K562 (cell line): ENCODE measurements around the gene LAMTOR4. TPM values are rescaled to one million over a fixed set of nuclear protein-coding genes. Genes with fewer than 3 reads are reported as not detected.

Experiments used
- BHLHE40 ChIP-seq: IDR thresholded peaks from 2 replicates; pipeline ENCODE4 v1.6.1; 2011; ENCODE audit warnings: low read length, improper control_type of control experiment
- BRF1 ChIP-seq: IDR thresholded peaks from 3 replicates; pipeline ENCODE4 v1.6.1; 2011; ENCODE audit warnings: borderline replicate concordance, mild to moderate bottlenecking; ENCODE audit not compliant: insufficient read length; ENCODE audit errors: extremely low read depth
- DNMT1 ChIP-seq: fragments of 450-650 bp; IDR thresholded peaks from 2 replicates; pipeline ENCODE4 v1.6.1; 2016; ENCODE audit warnings: antibody characterized with exemption, mild to moderate bottlenecking
- FOXO4 ChIP-seq: fragments of 450-650 bp; formaldehyde crosslinking; IDR thresholded peaks from 2 replicates; pipeline ENCODE4 v1.4.0; 2020; ENCODE audit warnings: mild to moderate bottlenecking, moderate library complexity
- GABPB2 ChIP-seq: fragments of 250-450 bp; sonication (Bioruptor Pico); conservative IDR thresholded peaks from 2 replicates; pipeline ENCODE4 v1.5.1; 2021; ENCODE audit warnings: mild to moderate bottlenecking
- HDAC1 ChIP-seq, 2 experiments: fragments of 450-650 bp; IDR thresholded peaks; 2 replicates each; pipeline ENCODE4 v1.6.1; 2016 to 2017; ENCODE audit warnings: inconsistent platforms in 1 of 2, mild to moderate bottlenecking in 1 of 2, moderate library complexity in 1 of 2
- HOXB6 ChIP-seq: fragments of 250-450 bp; sonication (Bioruptor Pico); IDR thresholded peaks from 2 replicates; pipeline ENCODE4 v1.5.1; 2022; ENCODE audit warnings: mild to moderate bottlenecking, borderline replicate concordance
- MAX ChIP-seq: sonication (generic); formaldehyde crosslinking; IDR thresholded peaks from 2 replicates; pipeline ENCODE4 v1.9.0; 2022; ENCODE audit warnings: mild to moderate bottlenecking, missing genetic modification reagents
- MIER1 ChIP-seq: fragments of 450-650 bp; IDR thresholded peaks from 2 replicates; pipeline ENCODE4 v1.6.1; 2016; ENCODE audit warnings: antibody characterized with exemption, mild to moderate bottlenecking, low read depth
- MXI1 ChIP-seq: IDR thresholded peaks from 2 replicates; pipeline ENCODE4 v1.6.1; 2011; ENCODE audit warnings: low read depth, mild to moderate bottlenecking, improper control_type of control experiment, low read length
- NR2C2 ChIP-seq, 2 experiments: fragments of 200-800 bp in 1 of 2; sonication (Bioruptor generic) in 1 of 2; sonication (generic) in 1 of 2; formaldehyde crosslinking in 1 of 2; IDR thresholded peaks; 2 replicates each; pipeline versions ENCODE4 v1.6.1 to v1.8.0; 2016 to 2022; ENCODE audit warnings: mild to moderate bottlenecking in 1 of 2, missing compliant biosample characterization in 1 of 2, missing genetic modification characterization in 1 of 2, missing genetic modification reagents in 1 of 2
- PBX2 ChIP-seq, 2 experiments: IDR thresholded peaks in 1 of 2; conservative IDR thresholded peaks in 1 of 2; 2 replicates each; pipeline ENCODE4 v1.6.1; 2016; ENCODE audit warnings: low read depth in 2 of 2, mild to moderate bottlenecking in 1 of 2, missing compliant biosample characterization in 1 of 2, missing genetic modification characterization in 1 of 2, moderate library complexity in 1 of 2
- POLR2G ChIP-seq: fragments of 200-400 bp; formaldehyde crosslinking; IDR thresholded peaks from 2 replicates; pipeline ENCODE4 v1.6.1; 2017; ENCODE audit warnings: low read depth, mild to moderate bottlenecking, antibody characterized with exemption, low read length, moderate library complexity
- PREB ChIP-seq: sonication (generic); formaldehyde crosslinking; IDR thresholded peaks from 2 replicates; pipeline ENCODE4 v1.8.1; 2023; ENCODE audit warnings: mild to moderate bottlenecking, missing genetic modification reagents
- PTBP1 ChIP-seq: fragments of 200-400 bp; formaldehyde crosslinking; IDR thresholded peaks from 2 replicates; pipeline ENCODE4 v1.6.1; 2017; ENCODE audit warnings: low read depth, low read length
- SMAD3 ChIP-seq: fragments of 450-650 bp; formaldehyde crosslinking; conservative IDR thresholded peaks from 2 replicates; pipeline ENCODE4 v1.4.0; 2020; ENCODE audit warnings: mild to moderate bottlenecking
- SNAPC5 ChIP-seq: fragments of 250-450 bp; sonication (Bioruptor Pico); IDR thresholded peaks from 2 replicates; pipeline ENCODE4 v1.8.0; 2021; ENCODE audit warnings: moderate library complexity, mild to moderate bottlenecking, inconsistent platforms
- TRIM24 ChIP-seq, 2 experiments: fragments of 450-650 bp; IDR thresholded peaks; 2 replicates each; pipeline ENCODE4 v1.6.1; 2016
- ZFP36 ChIP-seq: fragments of 150-350 bp; IDR thresholded peaks from 2 replicates; pipeline ENCODE4 v1.6.1; 2018; ENCODE audit warnings: low read length, low read depth; ENCODE audit not compliant: partially characterized antibody
- ZNF436 ChIP-seq: fragments of 250-450, 450-650 bp; sonication (Bioruptor Pico); formaldehyde crosslinking; IDR thresholded peaks from 2 replicates; pipeline ENCODE4 v1.7.0; 2020; ENCODE audit warnings: mild to moderate bottlenecking
- polyA plus RNA-seq, 8 experiments: library from polyadenylated mRNA; depleted of rRNA in 4 of 8; stranded (reverse) in 5 of 8; unstranded in 3 of 8; fragments of >200 nt; fragmentation: Nextera tagmentation in 2 of 8; fragmentation: Illumina TruSeq in 1 of 8; extraction: Ambion mirVana in 2 of 8; extraction: Trizol in 1 of 8; gene quantifications; 2 replicates each; pipeline versions ENCODE4 v1.2.1 to v1.2.3, GENCODE V29; 2011 to 2014; ENCODE audit warnings: inconsistent platforms in 1 of 8, missing spikeins in 1 of 8
- total RNA-seq, 7 experiments: library from RNA; depleted of rRNA in 6 of 7; stranded (reverse); fragments of >200 nt in 6 of 7; fragmentation: Illumina TruSeq in 2 of 7; extraction: Trizol in 2 of 7; gene quantifications; 2 replicates each; pipeline versions ENCODE4 v1.2.1 to v1.2.3, GENCODE V29; 2011 to 2021; ENCODE audit warnings: low replicate concordance in 1 of 7

The LAMTOR4 gene
- total and polyA plus RNA-seq, 9 of the 15 experiments (the other 6 are each of a cell fraction or from before 2014, with no cell fraction given): 79.6 to 314 (median 195) TPM

GRCh38 chr7:100157334-100158228 is 8.9 kb downstream of the LAMTOR4 start (continued):
- TF ChIP-seq HDAC1 (IDR thresholded peaks at IDR 0.05) (peak in 1 of 2 experiments; percentile 51; a peak in 1 of 4 replicates), FOXO4 (CRISPR knock-in tag) (peak; percentile 72; the same call in 1 of the 2 replicates), ZNF436 (no peak), PREB (CRISPR knock-in tag) (no peak), HOXB6 (no peak), MIER1 (no peak), SNAPC5 (CRISPR knock-in tag) (no peak), TRIM24 (IDR thresholded peaks at IDR 0.05) (no peak), MXI1 (peak; percentile 60; the same call in 1 of the 2 replicates), POLR2G (0 out of 2 replicates have a peak, but pooled peaks have one; percentile 18), SMAD3 (no peak), BHLHE40 (peak; percentile 29; the same call in 1 of the 2 replicates), GABPB2 (CRISPR knock-in tag) (no peak), DNMT1 (no peak), PTBP1 (no peak), BRF1 (no peak), PBX2 (CRISPR knock-in tag; IDR thresholded peaks at IDR 0.05; ENCODE audit: low read depth) (no peak), PBX2 (tag; conservative IDR thresholded peaks at IDR 0.05; ENCODE audit: low read depth) (peak; percentile 44; the same call in 1 of the 2 replicates), MAX (CRISPR knock-in tag) (peak; percentile 91), NR2C2 (CRISPR knock-in tag; IDR thresholded peaks at IDR 0.05) (no peak; the same call in 1 of the 2 replicates), NR2C2 (tag; IDR thresholded peaks at IDR 0.05) (peak; percentile 62; the same call in 1 of the 2 replicates), ZFP36 (peak; percentile 8)
